DOHH2 (cell line): ENCODE results near the gene DCBLD2.
"Not testable (repeated sequence)": the region's sequence is repeated elsewhere in the genome, so short reads cannot be mapped to it uniquely, and the experiment has no call there.

Source experiments
- H3F3A ChIP-seq: fragments of 200-600 bp; sonication (generic), shearing (Covaris generic); 2 replicates; pipeline ENCODE4 v1.6.0; 2016; ENCODE audit warnings: antibody characterized with exemption, mild to moderate bottlenecking; ENCODE audit not compliant: control insufficient read depth, insufficient read depth
- H3K27ac ChIP-seq: fragments of 200-600 bp; sonication (generic); 2 replicates; pipeline ENCODE4 v1.5.1; 2014; ENCODE audit warnings: low read depth, mild to moderate bottlenecking, low read length, moderate library complexity
- H3K27me3 ChIP-seq: fragments of 200-600 bp; sonication (generic); 2 replicates; pipeline ENCODE4 v1.6.1; 2014; ENCODE audit warnings: mild to moderate bottlenecking, low read length, mixed read lengths; ENCODE audit not compliant: control insufficient read depth
- H3K36me3 ChIP-seq: fragments of 200-600 bp; sonication (generic); 2 replicates; pipeline ENCODE4 v1.6.1; 2014; ENCODE audit warnings: mild to moderate bottlenecking, low read length, moderate library complexity, mixed read lengths; ENCODE audit not compliant: control insufficient read depth
- H3K4me1 ChIP-seq: fragments of 200-600 bp; sonication (generic); 2 replicates; pipeline ENCODE4 v1.6.1; 2014; ENCODE audit warnings: mild to moderate bottlenecking, low read length, mixed read lengths; ENCODE audit not compliant: control insufficient read depth
- H3K4me2 ChIP-seq: fragments of 200-600 bp; sonication (generic); 2 replicates; pipeline ENCODE4 v1.6.0; 2014; ENCODE audit warnings: mild to moderate bottlenecking, low read length, moderate library complexity
- H3K4me3 ChIP-seq: fragments of 200-600 bp; sonication (generic); 2 replicates; pipeline ENCODE4 v1.5.1; 2014; ENCODE audit warnings: mild to moderate bottlenecking, low read length, mixed read lengths
- H3K79me2 ChIP-seq: fragments of 200-600 bp; sonication (generic); 2 replicates; pipeline ENCODE4 v1.6.1; 2014; ENCODE audit warnings: mild to moderate bottlenecking, low read length, mixed read lengths; ENCODE audit not compliant: control insufficient read depth
- H3K9me2 ChIP-seq: fragments of 200-600 bp; sonication (generic); replicated peaks from 2 replicates; pipeline ENCODE4 v1.6.1; 2014; ENCODE audit warnings: mild to moderate bottlenecking, low read length, mixed read lengths; ENCODE audit not compliant: control insufficient read depth
- H3K9me3 ChIP-seq: fragments of 200-600 bp; sonication (generic); 2 replicates; pipeline ENCODE4 v1.6.1; 2014; ENCODE audit warnings: antibody characterized with exemption, low read length, mixed read lengths; ENCODE audit not compliant: control insufficient read depth, insufficient read depth
- H4K20me1 ChIP-seq: fragments of 200-600 bp; sonication (generic); 2 replicates; pipeline ENCODE4 v1.6.0; 2014; ENCODE audit warnings: low read depth, mild to moderate bottlenecking, antibody characterized with exemption, low read length, moderate library complexity; ENCODE audit not compliant: control insufficient read depth, insufficient read depth
- EZH2phosphoT487 ChIP-seq: fragments of 200-600 bp; sonication (generic); IDR thresholded peaks from 2 replicates; pipeline ENCODE4 v1.6.1; 2017; ENCODE audit warnings: borderline replicate concordance, mild to moderate bottlenecking, antibody characterized with exemption, low read length, moderate library complexity, mixed read lengths
- TF ChIP-seq, protein P1 (sequence below): fragments of 200-600 bp; sonication (generic); IDR thresholded peaks from one replicate; pipeline ENCODE4 v1.5.1; 2014; ENCODE audit warnings: antibody characterized with exemption, mild to moderate bottlenecking, low read depth, low read length; ENCODE audit not compliant: poor library complexity, severe bottlenecking

The DCBLD2 gene

DNA sequence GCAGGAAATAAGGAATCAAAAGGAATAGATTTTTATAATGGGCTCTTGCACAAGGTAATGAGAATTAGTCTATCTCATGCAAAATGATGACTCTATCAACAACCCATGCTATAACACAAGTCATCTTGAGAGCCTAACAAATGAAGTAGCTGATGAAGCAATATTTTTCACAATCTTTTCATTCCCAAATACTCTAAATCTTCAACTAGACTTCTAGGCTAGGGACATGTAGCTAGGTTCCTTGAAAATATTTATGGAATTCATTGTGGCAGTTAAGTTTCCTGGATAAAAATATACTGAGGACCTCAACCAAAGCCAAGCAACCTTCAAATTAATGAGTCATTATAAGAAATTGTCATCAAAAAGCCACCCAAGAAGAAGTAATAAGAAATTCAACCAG lies 55.4 kb downstream of the DCBLD2 start:
- H3K79me2 ChIP-seq, result peaks cover 9% of the 10 kb centered on the region
- H3K9me2 ChIP-seq, result no peaks in the 10 kb centered on the region
- H4K20me1 ChIP-seq, result no peaks in the 10 kb centered on the region
- TF ChIP-seq, protein P1, sequence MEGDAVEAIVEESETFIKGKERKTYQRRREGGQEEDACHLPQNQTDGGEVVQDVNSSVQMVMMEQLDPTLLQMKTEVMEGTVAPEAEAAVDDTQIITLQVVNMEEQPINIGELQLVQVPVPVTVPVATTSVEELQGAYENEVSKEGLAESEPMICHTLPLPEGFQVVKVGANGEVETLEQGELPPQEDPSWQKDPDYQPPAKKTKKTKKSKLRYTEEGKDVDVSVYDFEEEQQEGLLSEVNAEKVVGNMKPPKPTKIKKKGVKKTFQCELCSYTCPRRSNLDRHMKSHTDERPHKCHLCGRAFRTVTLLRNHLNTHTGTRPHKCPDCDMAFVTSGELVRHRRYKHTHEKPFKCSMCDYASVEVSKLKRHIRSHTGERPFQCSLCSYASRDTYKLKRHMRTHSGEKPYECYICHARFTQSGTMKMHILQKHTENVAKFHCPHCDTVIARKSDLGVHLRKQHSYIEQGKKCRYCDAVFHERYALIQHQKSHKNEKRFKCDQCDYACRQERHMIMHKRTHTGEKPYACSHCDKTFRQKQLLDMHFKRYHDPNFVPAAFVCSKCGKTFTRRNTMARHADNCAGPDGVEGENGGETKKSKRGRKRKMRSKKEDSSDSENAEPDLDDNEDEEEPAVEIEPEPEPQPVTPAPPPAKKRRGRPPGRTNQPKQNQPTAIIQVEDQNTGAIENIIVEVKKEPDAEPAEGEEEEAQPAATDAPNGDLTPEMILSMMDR, result no peak
- TF ChIP-seq EZH2phosphoT487, result no peak
- H3K4me2 ChIP-seq, result no peak overlapping the region
- peaks cover 14% of the 10 kb centered on the region for H3K36me3 ChIP-seq
- no peak overlapping the region for H3K27ac ChIP-seq
- peaks cover 5% of the 10 kb centered on the region; the same call in 1 of the 2 replicates for H3K9me3 ChIP-seq
- H3K27me3 ChIP-seq, result no peaks in the 10 kb centered on the region
- H3K4me1 ChIP-seq, result peaks cover 22% of the 10 kb centered on the region
- H3F3A ChIP-seq, result no peaks in the 10 kb centered on the region
- no peak overlapping the region for H3K4me3 ChIP-seq

DNA sequence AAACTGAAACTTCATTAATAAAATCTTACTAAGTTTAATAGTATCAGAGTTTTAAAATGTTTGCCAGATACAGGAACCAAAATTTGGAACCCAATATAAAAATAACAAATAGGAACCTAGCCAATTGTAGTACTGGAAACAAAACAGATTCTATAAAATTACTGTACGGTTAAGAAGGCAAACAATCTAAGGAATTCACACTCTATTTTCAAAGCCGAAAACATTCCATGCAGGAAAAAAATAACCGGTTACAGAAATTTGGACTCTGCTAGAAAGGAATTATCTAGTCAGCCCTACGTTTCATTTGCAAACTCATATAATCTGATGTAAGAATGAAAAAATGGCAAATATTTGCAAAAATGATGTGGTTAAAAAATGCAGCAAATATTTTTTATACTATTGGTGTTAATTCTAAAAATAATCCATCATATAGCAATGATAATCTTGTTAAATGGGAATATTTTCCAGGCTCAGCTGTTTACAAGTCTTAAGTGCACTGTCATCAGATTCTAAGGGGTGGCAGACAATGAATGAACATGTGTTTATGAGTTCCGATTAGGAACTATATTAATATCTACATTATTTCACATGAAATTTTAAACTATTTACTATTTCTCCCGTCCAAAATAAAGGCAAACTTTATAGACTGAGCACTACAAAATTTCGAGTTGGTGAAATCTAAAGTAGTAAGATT lies 58.1 kb downstream of the DCBLD2 start:
- H3K79me2 ChIP-seq, result no peaks in the 10 kb centered on the region
- H3K9me3 ChIP-seq, result peaks cover 4% of the 10 kb centered on the region; the same call in 1 of the 2 replicates
- H4K20me1 ChIP-seq, result no peaks in the 10 kb centered on the region
- no peaks in the 10 kb centered on the region for H3K9me2 ChIP-seq
- no peak overlapping the region for H3K4me3 ChIP-seq
- no peak overlapping the region for H3K27ac ChIP-seq
- H3K27me3 ChIP-seq, result no peaks in the 10 kb centered on the region
- H3K4me1 ChIP-seq, result no peaks in the 10 kb centered on the region
- H3F3A ChIP-seq, result no peaks in the 10 kb centered on the region
- H3K36me3 ChIP-seq, result peaks cover 12% of the 10 kb centered on the region
- no peak overlapping the region for H3K4me2 ChIP-seq
- TF ChIP-seq, protein P1, result no peak
- no peak for TF ChIP-seq EZH2phosphoT487

DNA sequence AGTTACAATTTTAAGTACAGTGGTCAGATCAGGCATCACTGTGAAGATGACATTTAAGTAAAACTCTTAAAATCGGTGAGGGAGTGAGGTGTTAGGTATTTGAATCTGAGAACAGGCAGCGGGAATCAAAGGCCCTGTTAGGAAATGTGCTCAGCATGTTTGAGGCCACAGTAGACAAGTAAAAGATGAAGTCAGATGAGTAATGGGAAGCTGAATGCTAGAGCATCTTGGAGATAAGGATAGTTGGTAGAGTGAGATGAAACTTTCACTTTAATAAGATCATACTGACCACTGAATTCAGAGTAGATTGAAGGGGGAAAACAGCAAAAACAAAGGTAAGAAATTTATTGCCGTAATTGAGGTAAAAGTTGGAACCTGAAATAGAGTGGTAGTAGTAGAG lies 61.6 kb downstream of the DCBLD2 start:
- H3K27ac ChIP-seq, result no peak overlapping the region
- no peak overlapping the region for H3K4me3 ChIP-seq
- no peak overlapping the region for H3K4me2 ChIP-seq
- H3K9me2 ChIP-seq, result no peaks in the 10 kb centered on the region
- H3K79me2 ChIP-seq, result no peaks in the 10 kb centered on the region
- no peaks in the 10 kb centered on the region for H3K27me3 ChIP-seq
- no peak for TF ChIP-seq EZH2phosphoT487
- TF ChIP-seq, protein P1, result no peak
- H3K4me1 ChIP-seq, result no peaks in the 10 kb centered on the region
- H3K36me3 ChIP-seq, result no peaks in the 10 kb centered on the region
- no peaks in the 10 kb centered on the region for H4K20me1 ChIP-seq
- H3K9me3 ChIP-seq, result no peaks in the 10 kb centered on the region
- H3F3A ChIP-seq, result no peaks in the 10 kb centered on the region

DNA sequence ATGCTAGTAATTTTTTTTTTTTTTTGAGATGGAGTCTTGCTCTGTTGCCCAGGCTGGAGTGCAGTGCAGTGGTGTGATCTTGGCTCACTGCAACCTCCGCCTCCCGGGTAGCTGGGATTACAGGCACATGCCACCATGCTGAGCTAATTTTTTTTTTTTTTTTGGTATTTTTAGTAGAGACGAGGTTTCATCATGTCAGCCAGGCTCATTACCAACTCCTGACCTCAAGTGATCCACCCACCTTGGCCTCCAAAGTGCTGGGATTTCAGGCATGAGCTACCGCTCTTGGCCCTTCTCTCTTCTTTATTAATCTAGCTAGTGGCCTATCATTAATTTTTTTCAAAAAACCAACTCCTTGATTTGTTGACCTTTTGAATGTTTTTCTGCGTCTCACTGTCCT lies 70.4 kb downstream of the DCBLD2 start:
- H3K4me2 ChIP-seq, H3K36me3 ChIP-seq, H3K4me1 ChIP-seq, H3K9me3 ChIP-seq, H3K27ac ChIP-seq, H3F3A ChIP-seq, H3K4me3 ChIP-seq, H4K20me1 ChIP-seq, H3K27me3 ChIP-seq, H3K9me2 ChIP-seq, H3K79me2 ChIP-seq: not testable (repeated sequence)
